Retinal pigment epithelial cell (primary cell): ENCODE results near the gene ARHGAP25.

ENCODE experiments used
- DNase-seq: peaks from one replicate; pipeline ENCODE4 v3.0.0-alpha.2; 2010; ENCODE audit warnings: low read depth
- H3K4me3 ChIP-seq: 2 replicates; pipeline ENCODE4 v1.5.1; 2011; ENCODE audit warnings: mild to moderate bottlenecking, low read length, control low read depth, moderate library complexity
- TF ChIP-seq, protein P1 (sequence below): conservative IDR thresholded peaks from 2 replicates; pipeline ENCODE4 v1.5.1; 2011; ENCODE audit warnings: low read depth, low read length, control low read depth, inconsistent platforms

ARHGAP25 gene

GRCh38 chr2:68779595-68779994, 45.0 kb downstream of the ARHGAP25 start:
- TF ChIP-seq, protein P1, sequence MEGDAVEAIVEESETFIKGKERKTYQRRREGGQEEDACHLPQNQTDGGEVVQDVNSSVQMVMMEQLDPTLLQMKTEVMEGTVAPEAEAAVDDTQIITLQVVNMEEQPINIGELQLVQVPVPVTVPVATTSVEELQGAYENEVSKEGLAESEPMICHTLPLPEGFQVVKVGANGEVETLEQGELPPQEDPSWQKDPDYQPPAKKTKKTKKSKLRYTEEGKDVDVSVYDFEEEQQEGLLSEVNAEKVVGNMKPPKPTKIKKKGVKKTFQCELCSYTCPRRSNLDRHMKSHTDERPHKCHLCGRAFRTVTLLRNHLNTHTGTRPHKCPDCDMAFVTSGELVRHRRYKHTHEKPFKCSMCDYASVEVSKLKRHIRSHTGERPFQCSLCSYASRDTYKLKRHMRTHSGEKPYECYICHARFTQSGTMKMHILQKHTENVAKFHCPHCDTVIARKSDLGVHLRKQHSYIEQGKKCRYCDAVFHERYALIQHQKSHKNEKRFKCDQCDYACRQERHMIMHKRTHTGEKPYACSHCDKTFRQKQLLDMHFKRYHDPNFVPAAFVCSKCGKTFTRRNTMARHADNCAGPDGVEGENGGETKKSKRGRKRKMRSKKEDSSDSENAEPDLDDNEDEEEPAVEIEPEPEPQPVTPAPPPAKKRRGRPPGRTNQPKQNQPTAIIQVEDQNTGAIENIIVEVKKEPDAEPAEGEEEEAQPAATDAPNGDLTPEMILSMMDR, result no peak
- DNase-seq, result no peak
- no peak overlapping the region for H3K4me3 ChIP-seq

- no peak overlapping the region for H3K4me3 ChIP-seq
- TF ChIP-seq, protein P1, result no peak
- no peak for DNase-seq
Measured at GRCh38 chr2:68784188-68784587, 49.6 kb downstream of the ARHGAP25 start.

DNA sequence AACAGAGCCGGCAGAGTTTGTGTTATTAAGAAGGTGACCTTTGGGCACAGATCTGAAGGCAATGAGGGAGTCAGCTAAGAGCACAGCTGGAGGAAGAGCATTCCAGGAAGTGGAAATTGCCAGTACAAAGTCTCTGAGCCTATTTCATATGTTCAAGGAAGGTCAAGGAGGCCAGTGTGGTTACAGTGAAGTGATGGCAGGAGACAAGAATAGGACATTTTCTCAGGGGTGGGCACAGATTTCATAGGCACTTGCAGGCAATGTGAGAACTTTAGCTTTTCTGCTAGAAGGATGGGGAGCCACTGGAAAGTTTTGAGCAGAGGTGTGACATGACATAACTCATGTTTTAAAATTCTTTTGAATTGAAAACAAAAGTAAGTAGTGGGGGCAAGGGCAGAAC, 50.3 kb downstream of the ARHGAP25 start:
- DNase-seq, result no peak
- H3K4me3 ChIP-seq, result no peak overlapping the region
- TF ChIP-seq, protein P1, result no peak

GRCh38 chr2:68787356-68787755, 52.7 kb downstream of the ARHGAP25 start:
- H3K4me3 ChIP-seq, result no peak overlapping the region
- TF ChIP-seq, protein P1, result no peak
- no peak for DNase-seq

DNA sequence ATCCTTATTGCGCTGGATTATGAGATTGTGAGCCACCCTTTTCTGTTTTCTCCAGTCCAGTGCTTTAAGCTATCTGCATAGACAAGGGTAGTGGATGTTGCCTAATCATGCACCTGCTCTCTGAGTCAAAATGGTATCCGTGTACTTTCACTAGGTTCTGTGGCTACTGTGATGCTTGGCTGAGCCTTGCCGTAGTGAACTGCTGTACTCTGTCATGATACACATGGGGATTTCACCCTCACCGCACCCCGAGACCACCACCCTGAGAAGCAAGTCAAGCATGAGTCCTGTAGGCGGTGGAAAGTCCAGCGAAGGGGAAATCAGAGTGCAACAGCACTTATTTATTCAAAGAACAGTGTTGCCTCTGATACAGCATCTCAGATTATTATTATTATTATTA, 55.0 kb downstream of the ARHGAP25 start:
- TF ChIP-seq, protein P1, result no peak
- no peak overlapping the region for H3K4me3 ChIP-seq
- no peak for DNase-seq

- DNase-seq, result no peak
Measured at GRCh38 chr2:68790600-68790999, 56.0 kb downstream of the ARHGAP25 start.

DNA sequence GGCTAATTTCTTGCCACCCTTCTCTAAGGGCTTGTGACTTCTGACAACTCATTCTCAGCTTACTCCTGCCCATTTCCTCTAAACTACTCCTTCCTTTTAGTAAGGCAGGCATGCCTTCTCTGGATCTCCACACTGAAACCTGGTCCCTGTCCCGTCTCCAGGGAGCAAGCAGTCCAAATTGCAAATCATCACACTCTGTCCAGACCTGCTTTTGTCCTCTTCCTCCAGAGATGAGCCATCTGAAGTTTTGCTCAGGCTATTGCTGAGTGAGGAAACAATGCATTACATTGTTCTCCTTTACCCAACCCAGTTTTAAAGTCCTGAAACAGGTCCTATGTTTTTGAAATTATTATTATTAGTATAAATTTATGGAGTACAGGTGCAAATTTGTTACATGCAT, 57.3 kb downstream of the ARHGAP25 start:
- TF ChIP-seq, protein P1, result no peak
- DNase-seq, result no peak
- no peak overlapping the region for H3K4me3 ChIP-seq

More at GRCh38 chr2:68790600-68790999, 56.0 kb downstream of the ARHGAP25 start:
- no peak overlapping the region for H3K4me3 ChIP-seq
- TF ChIP-seq, protein P1, result no peak
